Islet of Langerhans (tissue), 1 donor: ENCODE results near the gene LIN9.
"Not testable (repeated sequence)": the region's sequence is repeated elsewhere in the genome, so short reads cannot be mapped to it uniquely, and the experiment has no call there.

ENCODE experiments used
- FAIRE-seq: peaks from one replicate; lab custom pipeline; 2011; peaks lifted over from hg19 to GRCh38; lab: Jason Lieb, UNC

The LIN9 gene

GRCh38 chr1:226211181-226211821 is 97.7 kb downstream of the LIN9 start:
- FAIRE-seq: no peak

- FAIRE-seq: no peak
Measured at GRCh38 chr1:226210571-226211176, 98.3 kb downstream of the LIN9 start.

GRCh38 chr1:226209307-226210059 is 99.5 kb downstream of the LIN9 start:
- no peak for FAIRE-seq

- no peak for FAIRE-seq
Measured at GRCh38 chr1:226207048-226207447, 101.9 kb downstream of the LIN9 start.

- no peak for FAIRE-seq
Measured at GRCh38 chr1:226204198-226204597, 104.8 kb downstream of the LIN9 start.

GRCh38 chr1:226203655-226204054 is 105.3 kb downstream of the LIN9 start:
- no peak for FAIRE-seq

- FAIRE-seq: no peak
Measured at GRCh38 chr1:226203240-226203639, 105.7 kb downstream of the LIN9 start.

- FAIRE-seq: not testable (repeated sequence)
Measured at GRCh38 chr1:226202666-226203065, 106.3 kb downstream of the LIN9 start.

- no peak for FAIRE-seq
Measured at GRCh38 chr1:226202246-226202645, 106.7 kb downstream of the LIN9 start.

- FAIRE-seq: no peak
Measured at GRCh38 chr1:226201029-226201593, 107.9 kb downstream of the LIN9 start.

- no peak for FAIRE-seq
Measured at GRCh38 chr1:226199971-226200370, 109.0 kb downstream of the LIN9 start.

GRCh38 chr1:226195144-226195543 is 113.8 kb downstream of the LIN9 start:
- no peak for FAIRE-seq

- peak; percentile 58 for FAIRE-seq
Measured at GRCh38 chr1:226187380-226187779, 121.6 kb downstream of the LIN9 start.

GRCh38 chr1:226187019-226187322 is 122.0 kb downstream of the LIN9 start:
- no peak for FAIRE-seq

- no peak for FAIRE-seq
Measured at GRCh38 chr1:226186124-226187018, 122.6 kb downstream of the LIN9 start, which contains the start of gene ACBD3. TSS of gene ACBD3 (minus strand) at chr1:226186741. CDS start at chr1:226186675, 66 bp downstream.

GRCh38 chr1:226185141-226186036 is 123.6 kb downstream of the LIN9 start:
- FAIRE-seq: no peak

GRCh38 chr1:226181996-226182714 is 126.8 kb downstream of the LIN9 start:
- FAIRE-seq: no peak
